GM12878 (cell line): ENCODE results near the gene DNAJC9. TPM values are rescaled to one million over a fixed set of nuclear protein-coding genes. Genes with fewer than 3 reads are reported as not detected.

ENCODE experiments used
- ATAC-seq: fragments of 200-7000 bp; cut with Tn5 transposase; 3 replicates; pipeline ENCODE4 v1.9.1; 2020; ENCODE audit warnings: mild to moderate bottlenecking, moderate library complexity
- BruUV-seq: library from RNA; stranded (reverse); fragments of 400-500 nt; replicated peaks from 2 replicates; lab custom pipeline; 2021; lab: Mats Ljungman, UMichigan
- CTCF ChIA-PET: fragments of 300-600 bp; sonication (Branson Sonifier 250); formaldehyde crosslinking; extraction: SDS; loops from one replicate; lab custom pipeline; 2021; ENCODE audit warnings: inconsistent platforms; lab: Yijun Ruan, JAX
- POLR2A ChIA-PET: fragments of 350-600 bp; formaldehyde crosslinking; extraction: SDS; loops from one replicate; lab custom pipeline; 2021; ENCODE audit warnings: inconsistent platforms; lab: Charles Lee
- RAD21 ChIA-PET: fragments of 300-600 bp; sonication (Branson Sonifier 250); formaldehyde crosslinking; loops from one replicate; lab custom pipeline; 2023; ENCODE audit warnings: antibody characterized with exemption; ENCODE audit not compliant: unreplicated experiment; lab: Charles Lee
- SMC1A ChIA-PET: fragments of 300-600 bp; sonication (Branson Sonifier 250); formaldehyde crosslinking; loops from one replicate; lab custom pipeline; 2023; ENCODE audit not compliant: unreplicated experiment, uncharacterized antibody; lab: Charles Lee
- DNase-seq: peaks from one replicate; pipeline ENCODE4 v3.0.0-alpha.2; 2011; ENCODE audit warnings: low read depth, low spot score
- FAIRE-seq: peaks from 3 replicates; lab custom pipeline; 2011; peaks lifted over from hg19 to GRCh38; lab: Jason Lieb, UNC
- H2AFZ ChIP-seq: 2 replicates; pipeline ENCODE4 v1.6.0; 2011; ENCODE audit warnings: low read depth, low read length, control low read depth; ENCODE audit not compliant: control insufficient read depth
- H3K27ac ChIP-seq: 2 replicates; pipeline ENCODE4 v1.5.1; 2011; ENCODE audit warnings: control low read depth; ENCODE audit not compliant: control insufficient read depth, insufficient read depth
- H3K27me3 ChIP-seq, 2 experiments: replicated peaks in 1 of 2; 2 replicates each; pipeline versions ENCODE4 v1.6.0 to v1.6.1; 2011; ENCODE audit warnings: low read length in 1 of 2; ENCODE audit not compliant: control insufficient read depth in 2 of 2, insufficient read depth in 2 of 2
- H3K36me3 ChIP-seq, 2 experiments: 2 replicates each; pipeline ENCODE4 v1.5.1; 2011; ENCODE audit warnings: low read length in 1 of 2; ENCODE audit not compliant: control insufficient read depth in 2 of 2, insufficient read depth in 2 of 2
- H3K4me1 ChIP-seq: 2 replicates; pipeline ENCODE4 v1.6.1; 2011; ENCODE audit warnings: mild to moderate bottlenecking, low read length, moderate library complexity, mixed read lengths; ENCODE audit not compliant: control insufficient read depth, insufficient read depth
- H3K4me2 ChIP-seq: 2 replicates; pipeline ENCODE4 v1.6.0; 2011; ENCODE audit warnings: control low read depth; ENCODE audit not compliant: control insufficient read depth, insufficient read depth
- H3K4me3 ChIP-seq: fragments of 200-600 bp; sonication (generic); 2 replicates; pipeline ENCODE4 v1.5.1; 2016
- H3K79me2 ChIP-seq: 2 replicates; pipeline ENCODE4 v1.6.0; 2011; ENCODE audit warnings: low read length; ENCODE audit not compliant: control insufficient read depth, insufficient read depth
- H3K9ac ChIP-seq: 2 replicates; pipeline ENCODE4 v1.8.0; 2011; ENCODE audit warnings: low read length, control low read depth, mixed read lengths; ENCODE audit not compliant: control insufficient read depth, insufficient read depth
- H3K9me3 ChIP-seq: replicated peaks from 3 replicates; pipeline ENCODE4 v1.5.1; 2011; ENCODE audit warnings: mild to moderate bottlenecking, low read length; ENCODE audit not compliant: control insufficient read depth, insufficient read depth
- H4K20me1 ChIP-seq: 2 replicates; pipeline ENCODE4 v1.6.0; 2011; ENCODE audit not compliant: control insufficient read depth, insufficient read depth
- ASH2L ChIP-seq: fragments of 300-600, 200-600 bp; sonication (generic); IDR thresholded peaks from 2 replicates; pipeline ENCODE4 v1.6.1; 2017; ENCODE audit warnings: low read depth, mild to moderate bottlenecking, borderline replicate concordance
- BCL11A ChIP-seq: IDR thresholded peaks from 2 replicates; pipeline ENCODE4 v1.6.1; 2011; ENCODE audit warnings: low read depth, low read length
- BMI1 ChIP-seq: fragments of 450-650 bp; IDR thresholded peaks from 2 replicates; pipeline ENCODE4 v1.6.1; 2016; ENCODE audit warnings: mild to moderate bottlenecking, moderate library complexity, borderline replicate concordance
- CHD2 ChIP-seq: IDR thresholded peaks from 2 replicates; pipeline ENCODE4 v1.6.1; 2011; ENCODE audit warnings: low read depth, low read length, improper control_type of control experiment, borderline replicate concordance
- ETV6 ChIP-seq, 2 experiments: fragments of 450-650 bp in 1 of 2; IDR thresholded peaks in 1 of 2; conservative IDR thresholded peaks in 1 of 2; 2 replicates each; pipeline ENCODE4 v1.6.1; 2014; ENCODE audit warnings: antibody characterized with exemption in 1 of 2, borderline replicate concordance in 1 of 2, low read depth in 1 of 2, mild to moderate bottlenecking in 1 of 2, moderate library complexity in 1 of 2
- EZH2 ChIP-seq: IDR thresholded peaks from 2 replicates; pipeline ENCODE4 v1.6.1; 2012; ENCODE audit warnings: low read depth, mild to moderate bottlenecking, control low read depth, inconsistent platforms, low read length, borderline replicate concordance; ENCODE audit not compliant: control insufficient read depth
- MXI1 ChIP-seq: fragments of 150-350 bp; IDR thresholded peaks from 2 replicates; pipeline ENCODE4 v1.6.1; 2011; ENCODE audit warnings: low read depth, mild to moderate bottlenecking, inconsistent platforms, low read length, improper control_type of control experiment
- MYB ChIP-seq: fragments of 150-350 bp; IDR thresholded peaks from 2 replicates; pipeline ENCODE4 v1.6.1; 2014; ENCODE audit warnings: mild to moderate bottlenecking, low read depth, low read length, borderline replicate concordance
- NBN ChIP-seq: fragments of 450-650 bp; IDR thresholded peaks from 2 replicates; pipeline ENCODE4 v1.6.1; 2016
- PML ChIP-seq: IDR thresholded peaks from 2 replicates; pipeline ENCODE4 v1.6.1; 2012; ENCODE audit warnings: low read length, inconsistent platforms
- RB1 ChIP-seq: fragments of 450-650 bp; formaldehyde crosslinking; IDR thresholded peaks from 2 replicates; pipeline ENCODE4 v1.6.1; 2017; ENCODE audit warnings: mild to moderate bottlenecking, borderline replicate concordance
- REST ChIP-seq: IDR thresholded peaks from 2 replicates; pipeline ENCODE4 v1.6.1; 2012; ENCODE audit warnings: mild to moderate bottlenecking, low read depth, low read length
- RUNX3 ChIP-seq: IDR thresholded peaks from 2 replicates; pipeline ENCODE4 v1.6.1; 2012; ENCODE audit warnings: low read length, inconsistent platforms
- SKIL ChIP-seq: fragments of 450-650 bp; IDR thresholded peaks from 2 replicates; pipeline ENCODE4 v1.6.1; 2017; ENCODE audit warnings: mild to moderate bottlenecking, low read depth, inconsistent platforms; ENCODE audit not compliant: poor library complexity, severe bottlenecking
- STAT1 ChIP-seq: fragments of 450-650 bp; conservative IDR thresholded peaks from 2 replicates; pipeline ENCODE4 v1.6.1; 2014; ENCODE audit warnings: antibody characterized with exemption, mild to moderate bottlenecking
- TCF7 ChIP-seq: IDR thresholded peaks from 2 replicates; pipeline ENCODE4 v1.6.1; 2014; ENCODE audit warnings: antibody characterized with exemption, borderline replicate concordance
- WRNIP1 ChIP-seq: IDR thresholded peaks from 2 replicates; pipeline ENCODE4 v1.6.1; 2011; ENCODE audit warnings: low read depth, low read length, improper control_type of control experiment, borderline replicate concordance
- WGBS: methylation state at CpG from one replicate; pipeline ENCODE4 v1.1.6; 2016; ENCODE audit warnings: low lambda C conversion rate; ENCODE audit not compliant: insufficient replicate concordance, insufficient coverage; ENCODE audit errors: missing lambda C conversion rate; 5-methylcytosine and 5-hydroxymethylcytosine counted together
- in situ Hi-C: fragments of 300-500 bp; cut with MboI; formaldehyde crosslinking; loops from 9 replicates; pipeline ENCODE4 v1.14.3; 2018; ENCODE audit warnings: mixed read lengths
- intact Hi-C: fragments of 100-400 bp; cut with micrococcal nuclease; formaldehyde crosslinking; loops from one replicate; pipeline ENCODE4 v1.14.2; 2022; ENCODE audit not compliant: unreplicated experiment
- polyA plus RNA-seq, 11 experiments: library from polyadenylated mRNA; depleted of rRNA in 4 of 11; unstranded in 6 of 11; stranded (reverse) in 5 of 11; fragments of >200 nt; fragmentation: Nextera tagmentation in 4 of 11; fragmentation: Illumina TruSeq in 1 of 11; extraction: Ambion mirVana in 4 of 11; extraction: Trizol in 1 of 11; gene quantifications; 1 replicate in 1 of 11; 2 replicates in 10 of 11; pipeline versions ENCODE4 v1.2.1 to v1.2.3, GENCODE V29; 2011 to 2016; ENCODE audit warnings: inconsistent platforms in 2 of 11, missing spikeins in 2 of 11, low read depth in 1 of 11
- total RNA-seq, 4 experiments: library from RNA; depleted of rRNA in 3 of 4; stranded (reverse); fragments of >200 nt in 3 of 4; fragmentation: Illumina TruSeq in 1 of 4; extraction: Trizol in 1 of 4; gene quantifications; 2 replicates each; pipeline versions ENCODE4 v1.2.1 to v1.2.3, GENCODE V29; 2013 to 2021

Gene DNAJC9
- total and polyA plus RNA-seq, 10 of the 15 experiments (the other 5 are each of a cell fraction or from before 2014, with no cell fraction given): 15.0 to 72.9 (median 41.8) TPM

- whole genome bisulfite sequencing: under 1% methylated on average over 51 of the region's 51 CpGs
- in situ Hi-C loops: no loop called here
- CTCF ChIA-PET: interaction anchor here (0.9 to 4.7 kb wide), 3 partner anchors 11 to 87 kb away, joined by 3 to 14 read pairs (median 4); no protein-coding TSS in a partner anchor
- Histone ChIP-seq H4K20me1 (no peaks in the 10 kb centered on the region), H3K4me1 (peaks cover 11% of the 10 kb centered on the region), H2AFZ (peak within 1 kb of the TSS; percentile 99), H3K9ac (peak within 1 kb of the TSS; percentile 100), H3K27ac (peak within 1 kb of the TSS; percentile 97), H3K4me2 (peak within 1 kb of the TSS; percentile 95), H3K9me3 (no peaks in the 10 kb centered on the region), H3K79me2 (peaks cover 54% of the 10 kb centered on the region), H3K4me3 (peak within 1 kb of the TSS; percentile 93), H3K36me3 (peaks cover 0 to 8% of the 10 kb centered on the region in 2 experiments; a peak in 2 of 4 replicates), H3K27me3 (no peaks in the 10 kb centered on the region)
- FAIRE-seq: peak; percentile 97
- RAD21 ChIA-PET: interaction anchor here (1.6 kb wide), 1 partner anchor 84 kb away, joined by 4 read pairs; no protein-coding TSS in a partner anchor
- SMC1A ChIA-PET: interaction anchor here (1.0 to 1.3 kb wide), 4 partner anchors 7 to 391 kb away, joined by 3 to 5 read pairs (median 3); no protein-coding TSS in a partner anchor
- TSS peak; percentile 90 for BruUV-seq
- DNase-seq: peak; percentile 88
- POLR2A ChIA-PET: interaction anchor here (0.6 to 1.5 kb wide), 6 partner anchors 10 to 558 kb away, joined by 3 to 7 read pairs (median 3); partner anchors contain the start of gene CFAP70
- intact Hi-C loops: loop anchor here (5.0 kb wide), 1 partner anchor 245 kb away; the partner anchor contains the start of gene PPP3CB
- ATAC-seq: peak; percentile 87
- no peak for TF ChIP-seq ETV6 (conservative IDR thresholded peaks at IDR 0.05 in 1 of 2, IDR thresholded peaks at IDR 0.05 in 1 of 2; ENCODE audit: borderline replicate concordance in 1 of 2, low read depth in 1 of 2)
- TF ChIP-seq TCF7: no peak
- no peak for TF ChIP-seq BCL11A
- TF ChIP-seq MYB: no peak
- TF ChIP-seq CHD2: peak; percentile 67; the same call in 1 of the 2 replicates
- peak; percentile 39; the same call in 1 of the 2 replicates for TF ChIP-seq REST
- TF ChIP-seq RUNX3: peak; percentile 84
- TF ChIP-seq WRNIP1: no peak
- peak; percentile 92 for TF ChIP-seq MXI1
- TF ChIP-seq EZH2: no peak
- peak; percentile 96 for TF ChIP-seq PML
- TF ChIP-seq SKIL: no peak
- TF ChIP-seq STAT1: 0 out of 2 replicates have a peak, but pooled peaks have one; percentile 39
- no peak for TF ChIP-seq BMI1
- TF ChIP-seq RB1: no peak
- TF ChIP-seq NBN: peak; percentile 74
- 0 out of 2 replicates have a peak, but pooled peaks have one; percentile 67 for TF ChIP-seq ASH2L
These were observed 5.6 kb upstream of the DNAJC9 start, which contains the start of gene MRPS16 for GRCh38 chr10:73252445-73253224. MRPS16 (minus strand) TSS chr10:73252644; CDS start chr10:73252482, 162 bp downstream.
